ENCODE measurements around the gene C1orf21.

Gene C1orf21

DNA sequence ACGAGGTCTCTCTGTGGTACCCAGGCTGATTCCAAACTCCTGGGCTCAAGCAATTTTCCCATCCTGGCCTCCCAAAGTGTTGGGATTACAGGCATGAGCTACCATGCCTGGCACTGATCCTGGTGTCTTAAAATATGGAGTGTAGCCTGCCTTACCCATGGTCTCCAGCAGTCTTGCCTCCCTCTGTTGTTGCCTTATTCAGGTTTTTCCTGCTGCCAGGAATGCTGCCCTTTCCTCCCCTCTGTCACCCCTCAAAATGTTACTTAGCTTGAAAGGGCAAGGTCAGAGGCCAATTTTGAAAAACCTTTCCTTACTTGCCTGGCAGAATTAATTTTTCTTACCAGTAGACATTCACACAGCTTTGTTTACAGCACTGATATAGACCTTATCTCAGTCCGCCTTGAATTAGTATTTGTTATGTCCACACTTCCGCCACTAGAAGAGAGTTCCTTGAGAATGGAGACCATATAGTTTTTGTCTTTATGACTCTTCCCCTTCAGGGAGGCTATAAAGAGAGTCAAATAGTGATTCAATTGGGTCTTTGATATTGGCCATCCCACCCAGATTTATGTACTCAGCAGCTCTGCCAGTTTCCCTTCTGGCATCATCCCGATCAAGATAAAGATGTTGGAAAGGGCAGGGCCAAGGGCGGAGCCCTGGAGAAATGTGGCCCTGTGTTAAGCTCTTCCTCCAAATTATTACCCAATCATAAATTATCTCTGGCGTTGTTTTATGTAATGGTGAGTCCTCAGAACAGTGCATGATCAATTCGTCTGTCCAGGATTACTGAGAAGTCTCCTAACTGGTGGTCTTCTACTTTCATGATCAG lies 38.8 kb downstream of the C1orf21 start:
- TF ChIP-seq, protein P1, sequence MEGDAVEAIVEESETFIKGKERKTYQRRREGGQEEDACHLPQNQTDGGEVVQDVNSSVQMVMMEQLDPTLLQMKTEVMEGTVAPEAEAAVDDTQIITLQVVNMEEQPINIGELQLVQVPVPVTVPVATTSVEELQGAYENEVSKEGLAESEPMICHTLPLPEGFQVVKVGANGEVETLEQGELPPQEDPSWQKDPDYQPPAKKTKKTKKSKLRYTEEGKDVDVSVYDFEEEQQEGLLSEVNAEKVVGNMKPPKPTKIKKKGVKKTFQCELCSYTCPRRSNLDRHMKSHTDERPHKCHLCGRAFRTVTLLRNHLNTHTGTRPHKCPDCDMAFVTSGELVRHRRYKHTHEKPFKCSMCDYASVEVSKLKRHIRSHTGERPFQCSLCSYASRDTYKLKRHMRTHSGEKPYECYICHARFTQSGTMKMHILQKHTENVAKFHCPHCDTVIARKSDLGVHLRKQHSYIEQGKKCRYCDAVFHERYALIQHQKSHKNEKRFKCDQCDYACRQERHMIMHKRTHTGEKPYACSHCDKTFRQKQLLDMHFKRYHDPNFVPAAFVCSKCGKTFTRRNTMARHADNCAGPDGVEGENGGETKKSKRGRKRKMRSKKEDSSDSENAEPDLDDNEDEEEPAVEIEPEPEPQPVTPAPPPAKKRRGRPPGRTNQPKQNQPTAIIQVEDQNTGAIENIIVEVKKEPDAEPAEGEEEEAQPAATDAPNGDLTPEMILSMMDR (IDR thresholded peaks at IDR 0.05; ENCODE audit: low read length, missing control alignments), result no peak
- DNase-seq (ENCODE audit: low read depth), result no peak
- no peak overlapping the region for H3K4me3 ChIP-seq (replicated peaks; ENCODE audit: low read depth, low read length)

DNA sequence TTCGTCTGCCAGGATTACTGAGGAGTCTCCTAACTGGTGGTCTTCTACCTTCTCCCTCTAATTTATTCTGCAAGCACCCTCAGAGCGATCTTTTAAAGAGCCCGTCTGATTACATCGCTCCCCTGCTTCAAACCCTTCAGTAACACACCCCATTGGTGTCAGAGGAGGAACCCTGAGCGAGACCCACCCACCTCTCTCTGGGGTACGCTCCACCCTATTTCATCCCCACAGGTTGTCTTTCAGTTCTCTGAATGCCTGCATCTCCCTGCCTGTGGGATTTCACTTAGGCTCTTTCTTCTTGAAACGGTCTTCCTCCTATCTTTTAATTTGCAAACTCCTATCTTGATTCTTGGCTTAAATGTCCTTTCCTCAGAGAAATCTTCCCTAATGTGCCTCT lies 39.4 kb downstream of the C1orf21 start:
- H3K4me3 ChIP-seq (replicated peaks; ENCODE audit: low read depth, low read length), result no peak overlapping the region
- no peak for DNase-seq (ENCODE audit: low read depth)
- TF ChIP-seq, protein P1 (IDR thresholded peaks at IDR 0.05; ENCODE audit: low read length, missing control alignments), result no peak

DNA sequence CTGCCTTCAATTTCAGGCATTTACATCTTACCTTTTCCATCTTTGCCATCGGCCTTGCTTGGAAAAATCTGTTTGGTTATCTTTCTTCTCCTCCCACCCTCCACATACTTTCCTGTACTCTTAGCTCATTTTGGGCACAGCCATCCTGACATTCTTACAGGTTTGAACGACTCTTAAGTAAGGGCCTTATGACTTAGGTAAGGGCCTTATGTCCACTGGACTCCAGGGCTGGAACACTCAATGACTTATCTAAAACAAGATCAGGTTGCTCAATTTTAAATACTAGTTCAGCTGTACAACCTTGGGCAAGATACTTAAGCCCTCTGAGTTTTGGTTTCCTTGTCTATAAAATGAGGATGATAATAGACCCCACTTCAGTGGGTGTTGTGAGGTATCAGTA lies 40.9 kb downstream of the C1orf21 start:
- H3K4me3 ChIP-seq (replicated peaks; ENCODE audit: low read depth, low read length), result no peak overlapping the region
- TF ChIP-seq, protein P1 (IDR thresholded peaks at IDR 0.05; ENCODE audit: low read length, missing control alignments), result no peak
- DNase-seq (ENCODE audit: low read depth), result no peak

DNA sequence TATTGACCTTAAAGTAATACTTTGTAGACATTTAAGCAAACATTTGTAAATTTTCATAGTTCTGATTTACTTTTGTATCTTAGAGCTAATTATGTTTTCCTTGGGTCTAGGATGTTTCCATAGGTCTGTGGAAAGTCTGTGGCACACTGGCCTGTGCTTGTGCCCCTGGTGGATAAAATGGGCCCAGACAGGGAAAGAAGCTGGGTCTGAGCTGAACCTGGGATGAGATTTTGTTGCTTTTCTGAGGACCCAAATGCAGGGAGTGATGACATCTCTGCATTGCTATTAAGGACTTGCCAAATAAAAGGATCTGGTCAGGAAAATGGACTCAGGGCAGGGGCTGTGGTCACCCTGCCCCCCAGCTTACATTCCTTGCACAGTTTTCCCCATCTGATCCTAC lies 41.8 kb downstream of the C1orf21 start:
- DNase-seq (ENCODE audit: low read depth), result no peak
- no peak overlapping the region for H3K4me3 ChIP-seq (replicated peaks; ENCODE audit: low read depth, low read length)
- TF ChIP-seq, protein P1 (IDR thresholded peaks at IDR 0.05; ENCODE audit: low read length, missing control alignments), result no peak

DNA sequence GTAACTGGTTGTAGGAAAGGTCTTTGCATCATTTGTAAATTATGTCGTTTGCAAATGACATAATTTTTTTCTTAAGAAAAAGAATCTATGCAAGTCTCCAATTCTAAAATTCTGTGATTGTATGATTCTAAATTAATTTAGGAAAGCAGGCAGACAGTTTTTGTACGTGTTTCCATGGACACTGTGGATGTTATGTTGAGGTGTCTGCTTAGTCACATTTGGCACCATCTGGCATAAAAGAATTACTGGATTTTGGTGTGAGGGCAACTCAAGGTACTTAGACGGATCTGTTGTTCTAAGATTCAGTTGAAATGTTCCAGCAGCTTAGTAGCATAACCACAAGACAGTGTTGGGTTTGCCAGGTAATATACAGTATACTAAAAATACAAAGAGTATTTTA lies 42.5 kb downstream of the C1orf21 start:
- no peak overlapping the region for H3K4me3 ChIP-seq (replicated peaks; ENCODE audit: low read depth, low read length)
- TF ChIP-seq, protein P1 (IDR thresholded peaks at IDR 0.05; ENCODE audit: low read length, missing control alignments), result no peak
- DNase-seq (ENCODE audit: low read depth), result no peak

DNA sequence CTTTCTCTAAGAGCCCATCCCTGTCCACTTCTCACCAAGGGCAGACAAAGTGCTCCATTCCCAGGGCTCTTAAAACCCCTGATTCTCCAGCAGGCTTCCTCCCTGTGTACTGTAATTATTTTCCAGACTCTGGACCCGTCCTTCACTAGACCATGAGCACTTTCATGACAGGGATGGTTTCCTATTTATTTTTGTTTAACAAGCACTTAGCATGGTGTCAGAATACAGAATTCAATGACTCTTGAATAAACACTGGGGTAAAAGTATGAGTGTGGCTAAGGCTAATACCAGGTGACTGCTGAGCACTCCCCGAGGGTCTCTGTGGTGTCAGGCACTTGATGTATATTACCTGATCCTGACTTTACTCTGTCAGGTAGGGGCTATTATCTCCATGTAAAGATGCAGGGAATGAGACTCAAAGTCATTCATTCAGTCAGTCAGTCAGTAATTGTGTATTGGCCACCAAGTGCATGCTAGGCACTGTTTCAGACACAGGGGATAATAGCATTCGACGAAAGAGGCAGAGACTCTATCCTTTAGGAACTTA lies 47.2 kb downstream of the C1orf21 start:
- TF ChIP-seq, protein P1 (IDR thresholded peaks at IDR 0.05; ENCODE audit: low read length, missing control alignments), result no peak
- DNase-seq (ENCODE audit: low read depth), result no peak
- H3K4me3 ChIP-seq (replicated peaks; ENCODE audit: low read depth, low read length), result no peak overlapping the region

DNA sequence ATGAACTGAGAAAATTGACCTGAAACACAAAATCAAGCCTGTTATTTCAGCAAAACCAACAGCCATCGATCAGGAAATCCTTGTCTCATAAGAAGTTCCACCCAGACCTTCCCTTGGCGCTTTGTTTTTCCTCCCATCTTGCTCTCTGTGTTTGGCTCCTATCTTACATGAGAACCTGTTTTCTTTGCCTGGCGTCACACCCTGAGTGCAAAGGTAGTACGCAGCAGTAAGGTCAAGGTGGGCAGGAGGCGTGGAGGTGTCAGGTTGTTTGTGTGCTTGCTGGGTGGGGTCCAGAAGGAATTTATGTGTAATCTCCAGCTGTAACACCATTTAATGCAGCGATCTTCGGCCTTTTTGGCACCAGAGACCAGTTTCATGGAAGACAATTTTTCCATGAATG lies 50.5 kb downstream of the C1orf21 start:
- no peak overlapping the region for H3K4me3 ChIP-seq (replicated peaks; ENCODE audit: low read depth, low read length)
- DNase-seq (ENCODE audit: low read depth), result no peak
- TF ChIP-seq, protein P1 (IDR thresholded peaks at IDR 0.05; ENCODE audit: low read length, missing control alignments), result no peak
